GM18868 (cell line): Measurements from ENCODE around the gene ZNF280A.
A peak's percentile ranks its signal among the peaks of the same experiment; 100 is the strongest.
"Not testable (repeated sequence)": the region's sequence is repeated elsewhere in the genome, so short reads cannot be mapped to it uniquely, and the experiment has no call there.

Experiments used
- ATAC-seq: cut with Tn5 transposase; IDR thresholded peaks from one replicate; pipeline ENCODE4 v1.9.1; 2021; ENCODE audit warnings: mild to moderate bottlenecking, moderate library complexity; ENCODE audit not compliant: unreplicated experiment

Gene ZNF280A

DNA sequence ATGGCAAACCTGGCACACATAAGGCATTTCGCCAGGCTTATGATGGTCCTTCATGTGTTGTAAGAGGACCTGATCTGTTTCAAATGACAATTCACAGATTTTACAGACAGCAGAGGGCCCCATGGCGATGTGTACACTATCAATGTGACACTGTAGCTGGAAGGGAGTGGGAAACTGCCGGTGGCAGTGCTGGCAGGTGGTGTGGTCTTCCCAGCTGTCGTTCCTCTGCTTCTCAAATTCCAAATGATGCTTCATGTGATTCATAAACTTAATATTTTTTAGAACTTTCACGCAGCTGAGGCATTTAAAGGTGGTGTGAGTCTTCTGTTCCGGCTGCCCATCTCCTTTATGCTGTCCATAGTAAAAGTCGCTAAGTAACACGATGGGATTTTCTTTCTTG, 5.6 kb downstream of the ZNF280A start:
- ATAC-seq: not testable (repeated sequence)

DNA sequence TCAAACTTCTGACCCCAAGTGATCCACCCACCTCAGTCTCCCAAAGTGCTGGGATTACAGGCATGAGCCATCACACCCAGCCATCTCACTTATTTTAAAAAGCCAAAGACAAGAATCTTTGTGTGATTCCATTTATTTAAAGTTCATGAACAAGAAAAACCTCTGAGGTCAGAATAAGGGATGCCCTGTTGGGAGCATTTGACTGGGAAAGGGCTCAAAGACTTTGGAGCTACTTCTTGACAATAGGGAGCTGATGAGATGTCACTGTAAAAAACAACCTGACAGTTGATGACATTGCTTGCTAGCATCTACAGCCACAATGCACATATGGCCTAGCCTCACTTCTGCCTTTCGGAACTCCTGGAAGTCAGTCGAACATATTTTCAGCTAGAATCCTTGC, 6.5 kb downstream of the ZNF280A start:
- no peak for ATAC-seq

DNA sequence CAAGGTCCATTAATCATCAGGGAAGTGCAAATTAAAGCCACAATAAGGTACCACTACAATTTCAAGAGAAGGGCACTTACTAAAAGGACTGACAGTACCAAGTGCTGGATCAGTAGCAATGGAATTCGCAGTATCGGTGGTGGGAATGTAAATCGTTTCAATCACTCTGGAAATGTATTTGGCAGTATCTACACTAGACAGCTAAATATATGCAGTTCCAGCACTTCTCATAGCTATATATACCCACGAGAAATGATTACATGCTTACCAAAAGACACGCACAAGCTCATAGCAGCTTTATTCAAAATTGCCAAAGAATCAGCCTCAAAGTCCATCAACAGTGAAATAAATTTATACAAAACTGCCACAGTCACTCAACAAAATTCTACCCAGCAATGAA, 7.1 kb downstream of the ZNF280A start:
- no peak for ATAC-seq

DNA sequence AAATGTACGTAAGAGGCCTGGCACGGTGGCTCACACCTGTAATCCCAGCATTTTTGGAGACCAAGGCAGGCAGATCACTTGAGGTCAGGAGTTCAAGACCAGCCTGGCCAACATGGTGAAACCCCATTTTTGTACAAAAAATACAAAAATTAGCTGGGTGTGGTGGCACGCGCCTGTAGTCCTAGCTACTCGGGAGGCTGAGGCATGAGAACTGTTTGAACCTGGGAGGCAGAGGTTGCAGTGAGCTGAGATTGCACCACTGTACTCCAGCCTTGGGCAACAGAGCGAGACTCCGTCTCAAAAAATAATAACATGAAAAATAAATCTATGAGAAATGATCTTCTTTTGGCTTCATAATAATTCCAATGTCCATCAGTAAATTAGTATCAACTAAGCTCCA, 9.2 kb downstream of the ZNF280A start:
- ATAC-seq: not testable (repeated sequence)

DNA sequence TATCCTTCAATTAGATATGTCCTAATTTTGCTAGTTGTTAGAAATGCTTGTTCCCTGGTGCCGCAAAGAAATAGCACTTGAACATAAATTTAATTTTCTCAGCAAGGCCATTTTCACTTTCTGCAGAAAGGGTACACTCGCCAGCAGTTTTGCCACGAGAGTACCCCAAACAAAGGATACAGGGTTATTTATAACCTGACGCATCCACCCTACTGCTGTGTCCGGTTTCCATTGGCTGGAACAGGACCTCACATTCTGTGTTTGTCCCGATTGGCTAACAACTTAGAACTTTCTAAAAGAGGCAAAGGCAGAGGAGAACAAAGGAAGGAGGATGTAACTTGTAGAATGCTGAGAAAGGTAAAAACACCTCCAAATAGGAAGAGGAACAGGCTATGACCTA, 10.2 kb downstream of the ZNF280A start:
- ATAC-seq: not testable (repeated sequence)

DNA sequence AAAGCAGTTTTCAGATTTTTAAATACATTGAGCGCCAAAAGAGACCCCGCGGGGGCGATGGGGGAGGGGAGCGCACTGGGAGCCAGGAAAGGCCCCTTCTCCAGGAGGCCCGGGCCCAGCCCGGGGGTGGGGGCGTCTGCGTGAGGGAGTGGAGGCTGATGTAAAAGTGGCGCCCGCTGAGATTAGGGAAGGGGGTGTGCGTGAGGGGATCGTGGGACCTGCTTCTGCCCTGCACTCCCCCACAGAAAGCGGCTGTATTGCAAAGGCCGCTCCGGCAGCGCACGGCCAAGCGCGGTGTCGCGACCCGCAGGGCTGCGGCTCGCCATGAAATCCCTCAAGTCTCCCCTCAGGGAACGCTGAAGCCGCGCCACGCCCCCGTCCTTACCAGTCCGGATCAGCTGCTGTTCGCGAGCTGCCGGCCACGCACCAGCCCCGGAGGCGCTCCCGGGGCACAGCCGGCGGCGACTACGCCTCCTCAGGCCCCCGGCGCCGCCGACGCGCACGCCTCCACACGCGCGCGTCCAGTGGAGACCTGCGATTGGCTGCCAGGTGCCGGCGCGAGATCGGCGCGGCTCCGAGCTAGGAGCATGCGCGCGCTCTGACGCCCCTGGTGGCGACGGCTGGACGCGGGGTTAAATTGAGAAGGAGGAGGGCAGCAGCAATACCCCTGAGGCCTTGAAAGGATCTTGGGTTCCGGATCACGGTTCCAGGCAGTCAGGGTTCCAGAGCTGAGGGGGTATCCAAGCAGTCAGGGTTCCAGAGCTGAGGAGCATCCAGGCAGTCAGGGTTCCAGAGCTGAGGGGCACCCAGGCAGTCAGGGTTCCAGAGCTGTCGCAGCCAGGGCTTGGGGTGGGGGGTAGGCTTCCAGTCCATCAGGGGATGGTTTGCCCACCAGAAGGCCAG, 11.5 kb downstream of the ZNF280A start, which contains the start of gene ZNF280B:
Gene ZNF280B (minus strand): TSS at position 469 of the 903 bp plus-strand sequence. CDS start 19,344 bp downstream, outside the sequence.
- ATAC-seq: peak; percentile 91

DNA sequence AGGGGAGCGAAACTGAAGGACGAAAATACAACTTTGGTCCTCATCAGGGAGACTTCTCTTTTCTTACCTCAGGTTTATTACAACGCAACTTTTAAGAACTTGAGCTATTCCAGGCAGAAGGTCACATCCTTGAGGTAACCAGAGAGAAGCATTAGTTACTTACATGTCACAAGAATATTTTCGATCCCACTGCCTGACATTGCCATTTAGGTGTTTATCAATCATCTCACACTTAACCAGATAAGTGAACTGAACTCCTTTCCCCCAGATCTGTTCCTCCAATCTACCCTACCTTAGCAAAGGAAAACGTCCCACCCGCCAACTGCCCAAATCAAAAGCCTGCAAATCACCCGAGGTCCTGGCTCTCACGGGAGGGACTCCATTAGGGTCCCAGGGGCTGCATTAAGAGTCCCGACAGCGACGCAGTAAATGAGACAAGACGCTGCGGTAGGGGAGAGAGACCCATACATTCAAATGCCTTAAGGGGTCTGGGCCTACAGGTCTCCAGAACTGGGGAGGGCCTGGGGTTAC, 12.3 kb downstream of the ZNF280A start:
- no peak for ATAC-seq

DNA sequence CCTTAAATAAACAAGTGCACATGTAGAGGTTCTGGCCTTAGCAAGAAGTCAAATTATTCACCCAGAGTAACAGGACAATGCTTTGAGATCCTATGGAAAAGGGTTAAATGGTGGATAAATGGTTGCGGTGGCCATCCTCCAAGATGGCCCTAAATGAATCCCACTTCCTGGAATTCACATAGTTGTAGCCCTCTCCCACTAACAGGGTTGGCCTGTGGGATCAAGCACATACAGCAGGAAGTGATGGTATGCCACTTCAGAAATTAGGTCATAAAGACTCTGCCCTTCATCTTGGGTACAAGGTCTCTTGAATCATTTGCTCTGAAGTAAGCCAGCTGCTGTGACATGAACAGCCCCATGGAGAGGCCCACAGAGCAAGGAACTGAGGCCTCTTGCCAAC, 13.3 kb downstream of the ZNF280A start:
- ATAC-seq: no peak

DNA sequence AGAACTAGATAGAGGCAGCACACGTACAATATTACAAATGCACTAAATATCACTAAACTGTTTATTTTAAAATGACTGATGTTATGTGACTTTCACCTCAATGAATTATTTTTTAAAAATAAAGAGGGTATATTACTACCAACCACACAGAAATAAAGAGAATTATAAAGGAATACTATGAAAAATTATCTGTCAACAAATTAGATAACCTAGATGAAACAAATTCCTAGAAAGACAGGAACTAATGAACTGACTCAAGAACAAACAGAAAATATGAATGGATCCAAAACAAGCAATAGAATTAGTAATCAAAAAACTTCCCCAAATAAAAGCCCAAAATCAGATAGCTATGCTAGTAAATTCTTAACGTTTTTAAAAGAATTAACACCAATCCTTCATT, 21.8 kb downstream of the ZNF280A start:
- ATAC-seq: no peak

DNA sequence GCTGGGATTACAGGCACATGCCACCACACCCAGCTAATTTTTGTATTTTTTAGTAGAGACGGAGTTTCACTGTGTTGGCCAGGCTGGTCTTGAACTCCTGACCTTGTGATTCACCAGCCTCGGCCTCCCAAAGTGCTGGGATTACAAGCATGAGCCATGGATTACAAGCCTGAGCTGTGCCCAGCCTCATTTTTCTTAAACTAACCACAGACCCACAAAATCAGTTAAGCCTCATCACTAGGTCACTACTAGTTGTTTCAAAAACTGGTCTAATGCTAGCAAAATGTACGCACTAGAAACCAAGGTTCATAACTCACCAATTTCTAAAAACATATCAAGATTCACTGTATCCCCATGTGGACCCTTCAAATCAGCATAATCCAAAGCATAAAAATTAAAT, 28.5 kb downstream of the ZNF280A start:
- ATAC-seq: not testable (repeated sequence)

DNA sequence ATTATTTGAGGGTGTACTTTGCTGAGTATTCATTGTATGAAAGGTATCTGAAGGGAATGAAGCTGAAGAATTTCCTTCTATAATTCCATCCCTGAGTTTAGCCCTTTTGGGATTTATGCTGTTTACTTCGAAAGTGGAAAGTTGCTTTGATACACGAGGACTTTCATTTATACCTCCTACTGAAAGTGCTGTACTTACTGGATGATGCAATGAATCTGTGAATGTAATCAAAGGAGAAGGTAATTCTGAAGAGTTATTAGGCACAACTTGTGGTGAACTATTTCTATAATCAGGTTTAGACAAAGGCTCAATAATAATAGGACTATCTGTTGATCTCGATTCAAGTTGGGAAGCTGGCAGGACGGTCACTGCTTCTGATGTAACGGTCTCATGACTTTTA, 31.3 kb downstream of the ZNF280A start:
- no peak for ATAC-seq

DNA sequence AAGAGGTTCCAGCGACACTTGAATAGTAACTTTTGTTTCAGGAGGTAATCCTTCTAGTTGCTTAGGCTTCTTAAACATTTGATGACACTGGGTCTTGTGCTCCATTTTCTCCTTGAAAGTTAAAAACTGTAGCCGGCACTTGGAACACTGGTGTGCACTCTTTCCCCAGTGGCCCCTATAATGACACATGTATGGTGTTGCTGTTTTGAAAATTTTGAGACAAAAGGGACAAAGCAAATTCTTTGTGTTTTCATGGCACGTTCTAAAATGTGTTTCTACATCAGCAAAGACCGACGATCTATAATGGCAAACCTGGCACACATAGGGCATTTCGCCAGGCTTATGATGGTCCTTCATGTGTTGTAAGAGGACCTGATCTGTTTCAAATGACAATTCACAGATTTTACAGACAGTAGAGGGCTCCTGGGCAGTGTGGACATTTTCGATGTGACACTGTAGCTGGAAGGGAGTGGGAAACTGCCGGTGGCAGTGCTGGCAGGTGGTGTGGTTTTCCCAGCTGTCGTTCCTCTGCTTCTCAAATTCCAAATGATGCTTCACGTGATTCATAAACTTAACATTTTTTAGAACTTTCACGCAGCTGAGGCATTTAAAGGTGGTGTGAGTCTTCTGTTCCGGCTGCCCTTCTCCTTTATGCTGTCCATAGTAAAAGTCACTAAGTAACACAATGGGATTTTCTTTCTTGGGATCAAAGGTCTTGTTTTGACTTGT, 32.0 kb downstream of the ZNF280A start:
- ATAC-seq: no peak

DNA sequence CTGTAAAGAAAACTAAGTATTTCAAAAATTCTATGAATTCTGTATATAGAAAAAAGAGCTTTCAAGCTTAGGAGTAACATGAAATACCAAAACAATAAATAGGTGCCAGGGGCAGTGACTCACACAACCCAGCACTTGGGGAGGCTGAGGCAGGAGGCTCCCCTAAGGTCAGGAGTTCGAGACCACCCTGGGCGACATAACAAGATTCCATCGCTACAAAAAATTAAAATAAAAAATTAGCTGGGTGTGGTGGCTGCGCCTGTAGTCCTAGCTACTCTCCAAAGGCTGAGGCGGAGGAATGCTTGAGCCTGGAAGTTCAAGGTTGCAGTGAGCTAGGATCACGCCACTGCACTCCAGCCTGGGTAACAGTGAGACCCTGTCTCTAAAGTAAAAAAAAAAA, 33.0 kb downstream of the ZNF280A start:
- ATAC-seq: no peak

DNA sequence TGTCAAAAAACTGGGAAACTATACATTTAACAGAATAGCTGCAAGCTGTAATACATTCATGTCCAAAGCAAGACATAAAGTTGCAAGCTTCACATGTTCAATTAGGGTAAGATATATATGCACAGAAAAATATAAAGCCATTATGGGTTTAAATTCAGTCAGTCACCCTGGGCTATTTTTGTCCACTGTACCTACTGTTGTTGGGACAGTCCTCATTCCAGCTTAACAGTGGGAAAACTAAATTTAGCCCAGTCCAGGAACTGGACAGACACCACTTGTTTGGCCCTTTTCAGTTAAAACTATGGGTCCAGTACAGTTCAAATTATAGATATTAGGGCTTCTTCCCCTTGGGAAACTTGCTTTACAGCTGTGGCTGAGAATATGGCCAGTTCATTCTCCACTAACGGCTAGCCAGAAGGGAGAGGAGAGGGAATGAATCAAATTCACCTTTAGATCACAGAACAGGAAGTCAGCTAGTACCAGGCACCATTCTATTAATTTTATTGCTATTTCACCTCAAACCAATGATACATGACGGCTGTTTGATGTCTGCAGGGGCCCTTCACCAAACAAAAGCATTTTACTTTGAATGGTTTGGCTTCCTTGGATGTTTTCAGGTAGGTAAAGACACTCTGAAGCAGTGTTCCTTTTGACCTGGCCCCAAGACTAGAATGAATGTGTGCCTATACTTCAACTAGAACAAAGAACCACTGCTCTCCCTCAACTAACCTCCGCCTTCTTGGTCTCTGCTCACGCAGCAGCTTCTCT, 33.8 kb downstream of the ZNF280A start:
- no peak for ATAC-seq

DNA sequence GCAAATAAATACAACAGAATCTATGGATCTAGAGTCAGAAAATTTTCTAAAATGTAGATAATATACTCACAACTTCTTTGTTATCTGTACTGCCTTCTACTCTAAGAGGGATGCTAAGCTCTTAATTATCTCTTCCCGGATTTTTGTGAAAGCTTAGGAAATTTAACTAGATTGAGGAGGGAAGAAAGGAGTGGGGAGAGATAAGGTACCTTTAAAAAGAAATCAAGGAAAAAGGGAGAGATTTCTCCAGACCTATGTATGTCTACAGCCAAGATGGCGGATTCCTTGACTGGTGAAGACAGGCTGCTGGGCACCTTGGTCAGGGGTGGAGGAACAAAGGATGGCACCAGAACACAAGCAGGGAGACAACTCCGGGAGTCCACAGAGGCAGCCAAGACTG, 34.5 kb downstream of the ZNF280A start:
- ATAC-seq: no peak

DNA sequence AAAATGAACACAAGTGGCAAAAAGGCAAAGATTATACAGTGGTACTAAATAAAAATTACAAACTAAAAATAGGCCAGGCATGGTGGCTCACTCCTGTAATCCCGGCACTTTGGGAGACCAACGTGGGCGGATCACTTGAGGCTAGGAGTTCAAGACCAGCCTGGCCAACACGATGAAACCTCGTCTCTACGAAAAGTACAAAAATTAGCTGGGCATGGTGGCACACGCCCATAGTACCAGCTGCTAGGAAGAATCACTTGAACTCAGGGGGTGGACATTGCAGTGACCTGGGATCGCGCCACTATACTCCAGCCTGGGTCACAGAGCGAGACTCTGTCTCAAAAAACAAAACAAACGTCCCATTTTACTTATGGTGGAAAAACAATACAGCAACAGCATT, 36.0 kb downstream of the ZNF280A start:
- no peak for ATAC-seq

DNA sequence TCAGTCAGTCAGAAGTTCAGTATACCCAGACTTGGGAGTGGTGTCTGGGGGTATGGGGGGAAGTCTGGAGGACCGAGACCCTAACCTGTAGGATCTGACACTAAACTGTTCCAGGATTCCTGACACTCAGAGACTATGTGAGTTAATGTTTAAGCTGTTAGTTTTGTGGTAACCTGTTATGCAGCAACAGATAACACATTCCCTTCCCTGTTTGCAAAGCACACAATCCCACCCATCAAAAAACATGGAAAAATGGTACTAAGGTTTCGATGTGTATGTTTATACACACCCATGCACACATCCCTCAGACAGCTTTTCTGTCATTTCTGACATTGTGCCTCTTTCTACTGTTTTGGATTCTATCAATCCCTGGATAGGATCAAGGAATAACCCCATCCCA, 39.1 kb downstream of the ZNF280A start:
- no peak for ATAC-seq

DNA sequence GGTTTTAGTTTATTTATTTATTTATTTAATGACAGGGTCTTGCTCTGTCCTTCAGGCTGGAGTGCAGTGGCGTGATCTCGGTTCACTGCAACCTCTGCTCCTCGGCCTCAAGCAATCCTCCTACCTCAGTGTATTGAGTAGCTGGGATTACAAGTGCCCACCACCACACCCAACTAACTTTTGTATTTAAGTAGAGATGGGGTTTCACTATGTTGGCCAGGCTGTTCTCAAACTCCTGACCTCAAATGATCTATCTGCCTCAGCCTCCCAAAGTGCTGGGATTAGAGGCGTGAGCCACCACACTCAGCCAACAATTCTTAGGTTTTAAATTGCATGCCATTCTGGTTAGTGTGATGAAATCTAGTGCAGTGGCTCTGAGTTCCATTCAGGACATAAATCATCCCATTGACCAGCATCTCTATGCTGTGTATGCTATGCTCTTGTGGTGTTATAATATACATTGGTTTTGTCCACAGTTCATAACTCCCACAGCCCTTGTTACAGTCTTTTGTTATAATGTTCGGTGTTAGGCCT, 40.0 kb downstream of the ZNF280A start:
- ATAC-seq: no peak

DNA sequence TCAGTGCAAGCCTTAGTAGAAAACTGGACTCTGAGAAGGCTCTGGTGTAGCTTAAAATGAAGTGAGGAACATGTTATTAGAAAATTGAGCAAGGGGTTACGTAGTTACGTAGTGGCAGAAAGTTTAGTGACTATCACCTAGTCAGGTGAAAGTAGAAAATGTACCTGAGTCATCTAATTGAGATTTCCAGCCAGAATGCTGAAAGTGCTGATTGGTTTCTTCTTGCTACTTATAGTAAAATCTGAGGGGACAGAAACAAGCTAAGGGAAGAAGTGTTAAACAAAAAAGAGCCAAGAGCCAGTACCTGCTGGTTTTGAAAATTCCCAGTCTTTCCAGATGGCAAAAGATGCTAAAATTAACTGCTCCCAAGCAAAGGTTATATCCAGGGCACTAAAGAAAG, 41.0 kb downstream of the ZNF280A start:
- ATAC-seq: no peak

DNA sequence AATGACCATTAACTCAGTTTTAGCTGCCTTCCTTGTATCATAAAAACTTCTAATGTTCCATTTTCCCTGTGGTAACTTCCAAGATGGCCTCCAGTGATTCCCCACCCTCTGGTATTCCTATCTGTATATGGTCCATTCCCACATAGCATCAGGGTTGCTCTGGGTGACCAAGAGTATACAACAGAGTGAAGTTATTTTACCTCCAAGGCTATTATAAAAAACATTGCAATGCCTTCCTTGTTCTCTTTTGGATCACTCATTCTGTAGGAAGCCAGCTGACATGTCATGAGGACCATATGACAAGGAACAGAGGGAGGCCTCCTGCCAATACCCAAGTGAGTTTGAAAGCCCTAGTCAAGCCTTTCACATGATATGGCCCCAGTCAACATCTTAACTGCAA, 41.6 kb downstream of the ZNF280A start:
- ATAC-seq: no peak

DNA sequence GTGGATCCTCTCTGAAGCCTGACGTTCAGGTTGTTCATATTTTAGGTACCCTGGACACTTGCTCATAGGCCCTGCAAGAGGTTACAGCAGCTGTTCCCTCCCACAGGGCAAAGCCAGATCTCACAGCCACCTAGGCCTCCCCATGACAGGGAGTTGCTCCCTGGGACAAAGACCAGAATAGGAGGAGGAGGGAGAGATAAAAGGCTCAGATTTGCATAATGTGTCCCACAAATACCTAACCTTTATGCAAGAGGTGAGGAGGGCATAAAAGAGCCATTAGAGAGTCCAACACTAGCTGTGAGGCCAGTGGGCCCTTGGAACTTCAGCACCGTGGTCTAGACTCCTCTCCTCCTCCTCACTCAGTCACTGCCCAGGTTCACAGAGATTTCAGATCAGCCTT, 45.3 kb downstream of the ZNF280A start:
- no peak for ATAC-seq
